K562 (cell line): ENCODE data around the gene EIPR1. TPM values are rescaled to one million over a fixed set of nuclear protein-coding genes. Genes with fewer than 3 reads are reported as not detected.
A peak's percentile ranks its signal among the peaks of the same experiment; 100 is the strongest.

Experiments
- ATAC-seq: fragments of 200-7000 bp; cut with Tn5 transposase; 3 replicates; pipeline ENCODE4 v1.9.1; 2020; ENCODE audit warnings: moderate library complexity
- BruUV-seq: library from RNA; stranded (reverse); fragments of 400-500 nt; replicated peaks from 2 replicates; lab custom pipeline; 2021; lab: Mats Ljungman, UMichigan
- CTCF ChIA-PET: fragments of 300-600 bp; formaldehyde crosslinking; extraction: SDS; loops from one replicate; lab custom pipeline; 2021; ENCODE audit warnings: low intra/inter-chr PET ratio; lab: Yijun Ruan, JAX
- POLR2A ChIA-PET: fragments of 300-600, 350-650 bp; sonication (Branson Sonifier 250); formaldehyde crosslinking; extraction: SDS; loops from one replicate; lab custom pipeline; 2021; ENCODE audit warnings: antibody characterized with exemption, inconsistent platforms; lab: Yijun Ruan, JAX
- DNase-seq, 4 experiments: peaks; one replicate each; pipeline versions ENCODE4 v3.0.0 to v3.0.0-alpha.2; 2011 to 2018; ENCODE audit warnings: low spot score in 3 of 4, mixed read lengths in 3 of 4; ENCODE audit errors: extremely low read depth in 1 of 4
- FAIRE-seq: peaks from 2 replicates; lab custom pipeline; 2011; peaks lifted over from hg19 to GRCh38; lab: Jason Lieb, UNC
- H2AFZ ChIP-seq: 2 replicates; pipeline ENCODE4 v1.6.0; 2011; ENCODE audit warnings: low read depth, low read length, control low read depth, inconsistent platforms
- H3K27ac ChIP-seq: fragments of 200-600 bp; 3 replicates; pipeline ENCODE4 v1.8.0; 2011; ENCODE audit warnings: low read depth, mild to moderate bottlenecking, control low read depth, inconsistent platforms, low read length, moderate library complexity, mixed read lengths; ENCODE audit errors: extremely low read depth
- H3K27me3 ChIP-seq, 2 experiments: fragments of 300-600 bp in 1 of 2; 2 replicates in 1 of 2; 3 replicates in 1 of 2; pipeline versions ENCODE4 v1.6.0 to v1.8.0; 2011; ENCODE audit warnings: inconsistent platforms in 2 of 2, low read length in 2 of 2, mild to moderate bottlenecking in 1 of 2, mixed read lengths in 1 of 2, moderate library complexity in 1 of 2; ENCODE audit not compliant: control insufficient read depth in 2 of 2, insufficient read depth in 2 of 2
- H3K36me3 ChIP-seq: fragments of 300-600 bp; 3 replicates; pipeline ENCODE4 v1.8.0; 2011; ENCODE audit warnings: mild to moderate bottlenecking, low read length, inconsistent platforms; ENCODE audit not compliant: control insufficient read depth, insufficient read depth
- H3K4me1 ChIP-seq, 2 experiments: fragments of 200-600 bp in 1 of 2; replicated peaks in 1 of 2; 2 replicates in 1 of 2; 3 replicates in 1 of 2; pipeline versions ENCODE4 v1.5.1 to v1.8.0; 2011; ENCODE audit warnings: inconsistent platforms in 2 of 2, low read length in 2 of 2, mild to moderate bottlenecking in 1 of 2, mixed read lengths in 1 of 2, moderate library complexity in 1 of 2; ENCODE audit not compliant: control insufficient read depth in 2 of 2, insufficient read depth in 2 of 2
- H3K4me2 ChIP-seq: 2 replicates; pipeline ENCODE4 v1.6.1; 2011; ENCODE audit warnings: low read length, control low read depth, inconsistent platforms, mixed read lengths; ENCODE audit not compliant: insufficient read depth
- H3K4me3 ChIP-seq: fragments of 200-600 bp; sonication (generic), shearing (Covaris generic); 2 replicates; pipeline ENCODE4 v1.5.1; 2016; ENCODE audit warnings: control low read depth, inconsistent platforms
- H3K79me2 ChIP-seq: fragments of 200-600 bp; 3 replicates; pipeline ENCODE4 v1.8.0; 2011; ENCODE audit warnings: low read length, inconsistent platforms; ENCODE audit not compliant: control insufficient read depth, insufficient read depth
- H3K9ac ChIP-seq, 2 experiments: 2 replicates each; pipeline versions ENCODE4 v1.6.0 to v1.6.1; 2011; ENCODE audit warnings: low read depth in 2 of 2, low read length in 2 of 2, control low read depth in 1 of 2, inconsistent platforms in 1 of 2, mild to moderate bottlenecking in 1 of 2, mixed read lengths in 1 of 2; ENCODE audit not compliant: insufficient read depth in 1 of 2
- H3K9me1 ChIP-seq: one replicate; pipeline ENCODE4 v1.6.0; 2011; ENCODE audit warnings: inconsistent platforms, mild to moderate bottlenecking, low read length, moderate library complexity; ENCODE audit not compliant: control insufficient read depth, insufficient read depth
- H3K9me3 ChIP-seq: replicated peaks from 2 replicates; pipeline ENCODE4 v1.5.1; 2011; ENCODE audit warnings: low read depth, low read length, inconsistent platforms; ENCODE audit not compliant: control insufficient read depth, insufficient read depth
- H4K20me1 ChIP-seq: replicated peaks from 2 replicates; pipeline ENCODE4 v1.6.1; 2011; ENCODE audit warnings: low read length, inconsistent platforms, mixed read lengths; ENCODE audit not compliant: control insufficient read depth, insufficient read depth
- CC2D1A ChIP-seq: fragments of 450-650 bp; IDR thresholded peaks from 2 replicates; pipeline ENCODE4 v1.6.1; 2017; ENCODE audit warnings: mild to moderate bottlenecking
- THRB ChIP-seq: fragments of 450-650 bp; formaldehyde crosslinking; conservative IDR thresholded peaks from 2 replicates; pipeline ENCODE4 v1.4.0; 2022; ENCODE audit warnings: mild to moderate bottlenecking, missing genetic modification characterization
- ZNF431 ChIP-seq: sonication (generic); formaldehyde crosslinking; IDR thresholded peaks from 2 replicates; pipeline ENCODE4 v1.8.0; 2022; ENCODE audit warnings: mild to moderate bottlenecking, missing genetic modification reagents
- ZNF512 ChIP-seq: IDR thresholded peaks from 2 replicates; pipeline ENCODE4 v1.6.1; 2016; ENCODE audit warnings: missing genetic modification characterization, missing compliant biosample characterization
- WGBS: fragments of 100-300 bp; shearing (Covaris generic); methylation state at CpG from one replicate; pipeline ENCODE4 v1.1.6; 2016; ENCODE audit warnings: low coverage, mixed read lengths; ENCODE audit not compliant: insufficient coverage; ENCODE audit errors: missing lambda C conversion rate; 5-methylcytosine and 5-hydroxymethylcytosine counted together
- in situ Hi-C: fragments of 300-500 bp; cut with MboI; formaldehyde crosslinking; loops from 4 replicates; pipeline ENCODE4 v1.15.0; 2018; ENCODE audit warnings: inconsistent platforms, mixed read lengths
- intact Hi-C: fragments of 100-400 bp; cut with micrococcal nuclease; formaldehyde crosslinking; loops from 2 replicates; pipeline ENCODE4 v1.14.2; 2022
- polyA plus RNA-seq, 8 experiments: library from polyadenylated mRNA; depleted of rRNA in 4 of 8; stranded (reverse) in 5 of 8; unstranded in 3 of 8; fragments of >200 nt; fragmentation: Nextera tagmentation in 2 of 8; fragmentation: Illumina TruSeq in 1 of 8; extraction: Ambion mirVana in 2 of 8; extraction: Trizol in 1 of 8; gene quantifications; 2 replicates each; pipeline versions ENCODE4 v1.2.1 to v1.2.3, GENCODE V29; 2011 to 2014; ENCODE audit warnings: inconsistent platforms in 1 of 8, missing spikeins in 1 of 8
- total RNA-seq, 7 experiments: library from RNA; depleted of rRNA in 6 of 7; stranded (reverse); fragments of >200 nt in 6 of 7; fragmentation: Illumina TruSeq in 2 of 7; extraction: Trizol in 2 of 7; gene quantifications; 2 replicates each; pipeline versions ENCODE4 v1.2.1 to v1.2.3, GENCODE V29; 2011 to 2021; ENCODE audit warnings: low replicate concordance in 1 of 7

The EIPR1 gene
- total and polyA plus RNA-seq, 9 of the 15 experiments (the other 6 are each of a cell fraction or from before 2014, with no cell fraction given) = 19.9 to 54.4 (median 35.9) TPM

- in situ Hi-C loops = no loop called here
- no peaks in the 10 kb centered on the region for H3K9me1 ChIP-seq
- H3K4me2 ChIP-seq = no peak overlapping the region
- BruUV-seq = no TSS peak
- peaks cover 45% of the 10 kb centered on the region; the same call in 2 of the 3 replicates for H3K36me3 ChIP-seq
- intact Hi-C loops = no loop called here
- ATAC-seq = no peak
- no peaks in the 10 kb centered on the region for H3K79me2 ChIP-seq
- 89% methylated on average over 2 of the region's 2 CpGs for WGBS
- H2AFZ ChIP-seq = no peak overlapping the region
- H4K20me1 ChIP-seq = no peaks in the 10 kb centered on the region
- FAIRE-seq = no peak
- no peak overlapping the region for H3K9ac ChIP-seq
- DNase-seq = no peak
- H3K4me3 ChIP-seq = no peak overlapping the region
- no peaks in the 10 kb centered on the region for H3K4me1 ChIP-seq
- CTCF ChIA-PET = no interaction called here
- TF ChIP-seq ZNF512 (peak; percentile 74; the same call in 1 of the 2 replicates), THRB (CRISPR knock-in tag) (0 out of 2 replicates have a peak, but pooled peaks have one; percentile 42), CC2D1A (no peak), ZNF431 (CRISPR knock-in tag) (no peak)
- TF ChIP-seq, all 486 proteins: peak for 2
- POLR2A ChIA-PET = no interaction called here
- Histone ChIP-seq H3K27ac (no peak overlapping the region), H3K27me3 (no peaks in the 10 kb centered on the region), H3K9me3 (no peaks in the 10 kb centered on the region)
Observed at GRCh38 chr2:3336844-3337243, 40.8 kb downstream of the EIPR1 start.
